GM19372 (cell line): Measurements from ENCODE around the gene TMIE.

Experiments
- ATAC-seq: cut with Tn5 transposase; IDR thresholded peaks from one replicate; pipeline ENCODE4 v1.9.1; 2021; ENCODE audit warnings: mild to moderate bottlenecking, low read depth, moderate library complexity; ENCODE audit not compliant: unreplicated experiment

Gene TMIE

DNA sequence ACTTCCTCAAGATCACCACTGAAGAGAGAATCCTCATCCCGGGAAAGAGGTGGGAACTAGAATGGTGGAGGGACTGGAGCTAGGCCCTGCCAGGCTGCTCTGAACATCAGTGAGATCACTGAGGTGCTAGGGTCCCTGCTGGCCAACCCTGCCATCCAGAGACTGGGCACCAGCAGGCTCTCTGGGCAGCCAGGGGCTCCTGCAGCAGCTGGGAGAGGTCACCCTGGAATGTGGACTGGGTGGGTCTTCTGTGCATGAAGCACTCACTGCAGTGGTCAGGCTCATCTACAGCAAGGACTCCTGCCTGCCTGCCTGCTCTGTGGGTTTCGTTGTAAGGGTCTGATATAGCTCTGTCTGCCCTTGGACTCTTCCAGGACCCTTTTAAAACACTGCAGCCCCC, 32.6 kb upstream of the TMIE start:
- ATAC-seq, result no peak

DNA sequence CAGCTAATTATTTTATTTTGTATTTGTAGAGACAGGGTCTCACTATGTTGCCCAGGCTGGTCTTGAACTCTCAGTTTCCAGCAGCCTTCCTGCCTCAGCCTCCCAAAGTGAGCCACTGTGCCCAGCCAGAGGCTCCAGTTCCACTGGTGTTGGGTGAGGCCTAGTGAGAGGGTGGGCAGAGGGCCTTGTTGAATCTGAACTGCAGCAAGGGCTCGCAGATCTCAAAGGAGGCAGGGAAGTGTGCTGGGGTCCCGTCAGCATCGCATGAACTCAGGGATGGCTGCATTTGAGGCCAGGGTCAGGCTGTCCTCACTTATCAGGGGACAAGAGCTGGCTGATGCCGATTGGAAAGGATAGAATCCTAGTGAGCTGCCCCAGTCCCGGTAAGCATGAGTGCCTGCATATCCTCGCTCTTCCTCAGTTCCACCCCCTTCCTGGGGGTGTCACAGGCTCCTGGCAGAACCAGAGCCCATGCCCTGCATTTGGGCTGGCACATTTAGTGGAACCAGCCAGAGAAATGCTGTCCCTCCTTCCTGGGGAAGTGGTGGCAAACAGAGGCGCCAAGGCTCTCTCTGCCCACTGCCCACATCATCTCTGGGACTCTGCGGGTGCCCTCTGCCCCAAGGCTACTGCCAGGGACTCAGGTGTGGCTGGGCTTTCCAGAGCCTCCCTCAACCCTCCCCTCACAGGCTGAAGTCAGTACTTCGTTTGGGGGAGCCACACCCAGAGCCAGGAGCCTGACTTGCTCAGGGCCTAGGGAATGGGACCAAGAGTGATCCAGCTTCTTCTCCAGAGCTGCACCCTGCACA, 31.8 kb upstream of the TMIE start:
- no peak for ATAC-seq

DNA sequence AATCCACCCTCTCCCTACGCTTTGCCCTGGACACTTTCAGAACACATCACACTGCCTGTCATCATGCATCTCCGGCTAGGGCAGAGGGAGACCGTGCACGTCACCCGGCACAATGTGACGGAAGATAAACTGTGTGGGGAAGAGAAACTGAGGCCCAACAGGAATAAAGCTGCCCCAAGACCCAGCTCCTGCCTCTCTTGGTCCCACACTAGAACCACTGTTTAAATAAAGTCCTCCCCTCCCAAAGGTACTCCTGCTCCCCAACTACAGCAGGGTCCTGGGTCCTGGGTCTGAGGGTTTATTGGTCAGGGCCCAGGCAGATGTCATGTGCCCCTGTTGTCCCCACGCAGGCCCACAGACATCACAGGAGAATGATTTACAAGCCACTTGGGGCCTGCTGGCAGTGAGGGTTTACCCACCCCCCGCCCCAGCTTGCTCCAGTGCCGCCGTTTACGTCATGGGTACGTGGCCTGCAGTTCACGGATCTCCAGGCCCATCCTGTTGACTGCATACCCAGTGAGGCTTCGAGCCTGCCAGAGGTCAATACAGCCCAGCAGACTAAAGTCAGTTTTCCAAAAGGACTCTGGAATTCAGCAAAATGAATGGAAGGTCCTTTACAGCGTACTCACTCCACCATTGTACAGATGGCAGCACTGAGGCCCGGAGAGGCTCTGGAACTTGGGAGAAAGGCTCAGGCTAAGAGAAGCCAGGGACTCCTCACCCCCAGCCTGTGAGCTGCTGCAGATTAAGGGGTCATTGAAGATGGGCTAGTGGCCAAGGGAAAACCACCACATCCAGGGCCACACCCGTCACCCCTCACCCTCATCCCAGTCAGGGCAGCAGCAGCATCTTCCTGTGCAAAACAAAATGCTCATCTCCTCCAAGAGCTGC, 30.9 kb upstream of the TMIE start:
- no peak for ATAC-seq

DNA sequence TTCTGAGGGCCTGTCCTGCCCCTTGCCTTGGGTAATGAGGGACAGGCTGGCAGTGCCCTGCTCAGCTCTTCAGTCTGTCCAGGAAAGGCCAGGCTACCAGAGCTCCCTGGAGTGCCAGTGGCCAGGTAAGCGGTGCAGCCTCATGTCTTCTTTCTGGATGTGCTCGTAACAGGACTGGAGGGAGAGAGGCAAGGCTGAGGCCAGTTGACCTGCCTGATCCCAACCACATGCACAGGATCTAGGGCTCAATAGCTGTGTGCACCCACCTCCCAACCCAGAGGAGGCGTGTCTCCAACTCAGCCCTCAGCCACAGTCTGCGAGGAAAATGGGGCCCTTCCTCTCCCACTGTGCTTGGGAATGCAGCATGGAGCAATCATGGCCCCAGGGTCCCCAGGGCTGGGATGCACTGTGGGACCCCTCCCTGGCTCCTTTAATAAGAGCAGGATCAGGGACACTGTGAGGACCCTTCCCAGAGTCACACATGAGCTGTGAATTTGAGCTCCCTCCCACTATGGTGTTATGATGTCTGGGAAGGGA, 30.2 kb upstream of the TMIE start:
- no peak for ATAC-seq

DNA sequence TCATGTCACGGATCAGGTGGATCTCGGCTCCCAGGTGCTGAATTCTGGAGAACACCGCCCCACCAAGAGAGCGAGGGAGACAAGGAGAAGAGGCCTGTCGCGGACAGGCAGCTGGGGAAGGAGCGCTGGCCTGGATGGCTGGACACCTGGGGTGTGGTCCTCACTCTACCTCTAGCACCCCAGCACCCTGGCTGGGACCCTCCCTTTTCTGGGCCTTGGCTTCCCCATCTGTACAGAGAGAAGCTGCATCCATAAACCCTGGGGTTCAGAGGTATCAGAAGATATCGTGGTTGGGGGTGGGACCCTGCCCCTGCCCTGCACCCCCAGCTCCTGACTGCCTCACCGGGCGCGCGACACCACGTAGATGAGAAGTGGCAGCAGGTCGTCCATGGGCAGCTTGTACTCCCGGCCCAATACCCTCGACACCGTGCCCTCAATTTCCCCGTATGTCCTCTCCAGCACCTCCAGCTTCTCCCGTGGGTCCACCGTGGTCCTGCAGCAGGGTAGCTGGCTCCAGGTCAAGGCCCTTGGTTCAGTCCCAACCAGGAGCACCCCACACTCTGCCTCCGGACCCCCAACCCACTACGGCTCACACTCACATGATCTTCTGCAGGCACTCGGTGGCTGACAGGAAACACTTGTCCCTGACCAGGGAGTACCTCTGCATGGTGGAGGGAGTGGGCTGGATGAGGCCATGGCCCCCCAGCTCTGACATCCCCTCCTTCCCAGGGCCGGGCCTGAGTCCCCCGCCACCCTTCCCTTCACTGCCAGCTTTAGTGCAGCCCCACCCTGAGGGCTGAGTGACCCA, 29.4 kb upstream of the TMIE start:
- no peak for ATAC-seq

DNA sequence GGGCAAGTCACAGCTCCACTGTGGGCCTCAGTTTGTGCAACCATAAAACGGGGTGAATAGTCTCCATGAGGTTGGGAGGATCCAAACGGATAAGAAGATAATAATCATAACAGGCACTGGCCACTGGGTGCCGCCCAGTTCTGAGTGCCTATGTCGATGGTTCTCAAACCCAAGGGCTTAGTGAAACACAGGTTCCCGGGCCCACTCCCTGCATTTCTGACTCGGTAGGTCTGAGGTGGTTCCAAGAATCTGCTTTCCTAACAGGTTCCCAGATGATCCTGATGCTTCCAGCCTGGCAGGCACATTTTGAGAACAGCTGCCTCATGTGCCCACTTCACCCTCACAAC, 28.9 kb upstream of the TMIE start:
- no peak for ATAC-seq

DNA sequence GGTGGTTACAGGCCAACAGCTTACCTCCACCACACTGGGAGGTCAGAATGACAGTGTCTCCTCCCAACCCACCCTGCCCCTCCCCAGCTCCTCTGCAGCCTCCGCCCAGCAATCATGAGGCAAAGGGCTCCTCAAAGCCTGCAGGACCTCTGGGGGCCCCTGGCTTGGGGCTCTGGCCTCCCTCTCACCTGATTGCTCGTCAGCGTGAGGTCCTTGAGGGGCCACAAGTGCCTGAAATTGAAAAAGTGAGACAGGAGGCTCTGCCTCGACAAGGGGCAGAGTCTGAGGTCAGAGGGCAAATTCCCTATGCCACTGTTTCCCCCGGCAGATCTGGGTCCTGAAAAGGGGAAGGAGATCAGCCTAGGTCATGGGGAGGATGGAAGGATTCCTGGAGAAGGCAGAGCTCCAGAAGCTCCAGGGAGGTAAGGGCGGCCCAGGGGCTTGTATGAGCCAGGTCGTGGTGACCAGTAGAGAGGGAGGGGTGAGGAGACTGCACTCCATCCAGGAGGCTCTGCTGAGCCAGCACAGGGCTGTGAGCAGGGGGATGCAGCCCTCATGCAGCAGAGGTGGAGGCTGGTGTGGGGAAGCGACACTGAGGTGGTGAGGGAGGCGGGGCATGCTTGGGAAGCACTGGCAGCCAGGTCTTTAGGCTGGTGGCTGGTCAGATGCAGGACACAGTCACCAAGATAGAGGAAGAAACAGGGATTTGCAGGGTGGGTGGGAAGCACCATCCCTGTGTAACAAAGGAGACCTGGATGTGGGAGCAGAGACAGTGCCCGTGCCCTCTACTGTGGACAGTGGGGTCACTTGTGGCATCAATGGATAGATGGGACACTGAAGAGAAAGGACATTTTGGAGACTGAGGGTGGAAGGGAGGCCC, 27.8 kb upstream of the TMIE start:
- no peak for ATAC-seq

DNA sequence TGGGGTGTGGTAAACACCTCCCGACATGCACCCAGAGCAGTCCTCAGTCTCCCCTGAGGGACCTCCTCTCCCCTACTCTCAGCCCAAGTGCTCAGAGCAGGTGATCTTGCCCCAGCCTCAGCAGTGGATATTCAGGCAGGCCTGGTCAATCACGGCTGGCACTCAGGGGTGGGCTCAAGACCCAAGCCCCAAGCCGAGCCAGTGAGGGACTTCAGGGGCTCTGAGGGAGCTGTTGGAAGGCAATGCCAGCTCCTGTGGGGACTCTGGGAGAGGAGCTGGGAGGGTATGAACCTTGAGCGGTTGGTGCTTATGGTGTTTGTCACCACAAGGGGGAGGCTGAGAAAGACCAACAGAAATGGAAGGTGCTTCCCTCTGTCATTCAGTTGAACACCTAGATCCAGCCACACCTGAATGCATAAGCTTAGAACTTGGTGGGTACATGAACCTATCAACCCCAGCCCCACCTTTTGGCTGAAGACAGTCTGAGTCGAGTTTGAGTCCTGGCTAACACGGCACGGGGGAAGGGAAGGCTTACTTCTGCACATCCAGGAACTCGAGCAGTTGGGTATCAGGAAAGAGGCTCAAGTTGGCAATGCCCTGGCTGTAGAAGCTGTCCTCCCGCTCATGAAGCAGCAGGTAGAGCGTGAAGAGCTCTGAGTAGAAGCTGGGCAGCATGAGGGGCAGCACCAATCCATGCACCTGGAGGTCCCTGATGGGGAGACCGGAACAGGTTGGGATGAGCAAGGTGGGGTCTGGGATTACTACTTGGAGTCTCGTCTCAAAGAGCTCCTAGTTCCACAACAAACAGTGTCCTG, 27.0 kb upstream of the TMIE start:
- ATAC-seq, result no peak

DNA sequence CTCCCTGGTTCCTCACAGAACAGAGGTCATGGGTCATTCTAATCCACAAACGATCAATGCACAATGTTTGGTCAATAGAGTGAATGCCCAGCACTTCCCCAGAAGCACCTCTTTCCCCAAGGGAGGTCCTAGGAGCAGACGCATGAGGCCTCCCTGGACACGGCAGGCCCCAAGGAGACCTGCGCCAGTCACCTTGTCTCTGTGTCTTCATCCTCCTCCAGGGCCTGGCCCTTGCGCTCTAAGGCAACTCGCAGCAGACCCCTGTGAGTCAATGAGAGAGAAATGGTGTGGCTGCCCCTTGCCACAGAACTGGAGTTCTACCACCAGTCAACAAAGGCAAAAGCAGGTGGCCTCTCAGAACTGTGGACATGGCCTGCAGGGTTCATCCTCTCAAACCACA, 25.8 kb upstream of the TMIE start:
- ATAC-seq, result no peak

DNA sequence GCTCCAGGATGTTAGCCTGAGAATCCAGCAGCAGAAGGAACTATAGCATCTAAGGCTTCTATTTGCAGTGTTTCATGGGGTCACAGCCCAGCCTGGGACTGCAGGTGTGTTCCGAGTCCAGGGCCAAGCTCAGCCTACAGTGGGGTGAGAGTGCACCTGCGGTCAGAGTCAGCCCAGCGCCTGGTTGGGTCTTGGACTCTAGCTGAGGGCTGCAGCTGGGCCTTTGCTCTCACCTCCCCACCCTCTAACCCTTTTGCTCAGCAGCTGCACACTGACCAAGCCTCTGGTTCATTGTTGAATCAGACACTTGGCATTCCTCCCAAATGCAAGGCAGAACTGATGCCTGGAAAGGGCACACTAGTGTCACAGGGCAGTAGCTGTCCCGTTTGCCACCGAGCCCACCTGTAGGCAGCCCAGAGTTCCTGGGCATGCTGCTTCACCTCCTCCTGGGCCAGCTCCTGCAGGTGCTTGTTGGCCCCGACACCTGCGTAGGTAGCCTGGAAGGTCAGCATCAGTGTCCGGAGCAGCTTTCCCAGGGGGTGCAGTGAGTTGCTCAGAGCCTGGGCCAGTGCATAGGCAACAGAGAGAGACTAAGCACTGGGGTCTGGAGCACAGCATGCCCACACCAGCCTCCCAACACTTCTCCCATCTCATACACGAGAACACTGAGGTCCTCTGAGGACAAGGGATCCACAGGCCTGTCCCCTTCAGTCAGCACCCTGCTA, 25.2 kb upstream of the TMIE start:
- ATAC-seq, result no peak

DNA sequence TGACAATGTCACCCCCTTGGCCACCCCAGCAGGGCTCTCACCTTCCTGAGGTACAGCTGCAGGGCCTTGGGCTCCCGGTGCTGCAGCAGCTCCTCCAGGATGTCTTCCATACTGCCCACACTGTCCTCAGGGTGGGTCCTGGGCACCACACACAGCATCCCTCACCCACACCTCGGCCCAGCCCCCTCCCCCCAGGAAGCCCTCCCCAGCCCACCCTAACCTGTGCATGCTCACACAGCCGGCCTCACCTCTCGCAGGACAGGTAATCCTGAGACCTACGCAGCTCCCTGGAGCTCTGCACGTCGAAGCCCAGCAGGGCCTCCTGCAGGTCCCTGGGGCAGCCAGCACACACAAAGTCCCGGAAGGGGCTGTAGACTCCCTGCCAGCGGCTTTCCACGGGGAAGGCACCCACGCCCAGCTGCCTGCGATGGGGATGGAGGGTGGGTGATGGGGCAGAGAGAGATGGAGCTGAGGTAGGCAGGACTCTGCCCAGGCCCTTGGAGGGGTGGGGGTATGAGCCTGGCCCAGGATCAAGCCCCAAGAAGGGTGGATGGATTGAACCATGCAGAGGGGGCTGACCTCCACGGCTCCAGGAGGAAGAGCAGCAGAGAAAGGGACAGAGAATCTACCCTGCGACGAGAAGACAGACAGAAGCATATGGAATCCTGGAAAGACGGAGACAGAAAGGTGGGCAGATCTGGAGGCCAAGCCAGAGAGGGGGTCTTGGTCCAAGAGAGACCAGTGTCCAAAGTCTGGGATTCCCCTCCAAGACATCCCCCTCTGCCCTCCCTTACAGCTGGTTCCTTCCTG, 24.4 kb upstream of the TMIE start:
- ATAC-seq, result no peak

DNA sequence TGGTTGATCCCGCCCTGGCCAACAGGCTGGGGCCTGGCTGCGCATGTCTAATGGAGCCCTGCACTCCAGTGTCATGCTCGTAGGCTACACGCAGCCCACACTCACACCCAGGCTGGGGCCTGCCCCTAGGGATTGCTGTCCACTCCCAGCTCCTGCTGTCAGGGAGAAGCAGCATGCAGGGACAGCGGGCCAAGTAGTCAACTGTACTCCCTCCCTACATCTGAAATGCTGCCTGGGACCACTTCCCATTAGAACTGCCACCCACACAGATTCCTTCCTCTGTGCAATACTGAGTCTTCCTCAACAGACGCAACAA, 23.8 kb upstream of the TMIE start:
- no peak for ATAC-seq

DNA sequence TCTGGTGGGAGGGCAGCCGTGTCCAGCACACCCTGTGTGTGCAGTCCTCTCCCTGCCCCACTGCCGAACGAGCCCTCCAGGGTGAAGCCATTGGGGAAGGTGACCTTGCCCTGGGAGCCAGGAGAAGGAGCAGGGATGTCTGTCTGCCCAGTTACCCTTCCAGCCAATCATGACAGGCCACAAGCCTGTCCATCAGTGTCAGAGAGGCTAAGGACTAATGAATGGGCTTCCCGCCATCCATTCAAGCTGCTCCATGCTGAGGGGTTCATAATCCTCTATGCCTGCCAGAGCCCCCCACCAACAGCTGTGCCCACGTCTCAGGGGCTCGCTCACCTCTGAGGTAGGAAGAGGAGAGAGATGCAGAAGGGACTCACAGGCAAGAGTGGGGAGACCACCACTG, 22.9 kb upstream of the TMIE start:
- ATAC-seq, result no peak

DNA sequence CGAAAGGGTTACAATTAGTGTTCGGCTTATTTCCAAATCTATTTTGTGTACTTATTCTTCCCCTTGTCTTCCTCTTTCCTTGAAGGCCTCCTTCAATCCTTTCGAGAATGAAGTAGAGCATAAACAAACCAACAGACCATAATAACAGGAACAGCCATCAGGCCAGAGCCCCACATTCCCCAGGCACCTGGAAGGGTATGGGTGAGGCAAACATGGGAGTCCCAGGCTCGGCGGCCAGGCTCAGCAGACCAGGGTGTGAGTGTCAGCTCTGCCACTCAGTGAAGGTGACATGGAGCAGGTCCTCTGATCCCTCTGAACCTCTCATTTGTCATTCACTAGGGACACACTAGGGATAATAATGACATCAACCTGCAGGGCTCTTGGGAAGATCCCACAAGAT, 21.5 kb upstream of the TMIE start:
- no peak for ATAC-seq

DNA sequence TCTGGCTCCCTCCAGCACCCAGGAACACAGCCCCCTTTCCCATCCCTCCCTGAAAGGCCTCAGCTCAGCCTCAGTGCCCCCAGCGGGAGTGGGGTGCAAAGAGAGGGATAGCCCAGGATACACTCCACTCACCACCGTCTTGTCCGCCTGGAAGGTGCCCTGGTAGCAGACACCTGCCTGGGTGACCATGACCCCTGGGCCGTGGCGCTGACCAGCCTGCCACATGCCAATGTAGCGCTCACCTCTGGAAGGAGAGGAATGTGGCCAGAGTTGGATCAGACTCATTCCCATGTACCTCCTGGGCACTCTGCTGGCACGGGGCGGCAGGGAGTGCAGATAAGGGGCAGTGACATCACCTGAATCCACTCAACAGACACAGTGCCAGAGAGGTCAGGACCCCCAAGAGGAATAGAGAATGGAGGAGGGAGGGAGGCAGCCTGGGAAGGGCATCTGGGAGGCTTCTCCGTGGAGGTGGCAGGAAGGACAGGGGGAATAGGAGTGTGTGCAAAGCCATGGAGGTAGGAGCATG, 20.8 kb upstream of the TMIE start:
- no peak for ATAC-seq

DNA sequence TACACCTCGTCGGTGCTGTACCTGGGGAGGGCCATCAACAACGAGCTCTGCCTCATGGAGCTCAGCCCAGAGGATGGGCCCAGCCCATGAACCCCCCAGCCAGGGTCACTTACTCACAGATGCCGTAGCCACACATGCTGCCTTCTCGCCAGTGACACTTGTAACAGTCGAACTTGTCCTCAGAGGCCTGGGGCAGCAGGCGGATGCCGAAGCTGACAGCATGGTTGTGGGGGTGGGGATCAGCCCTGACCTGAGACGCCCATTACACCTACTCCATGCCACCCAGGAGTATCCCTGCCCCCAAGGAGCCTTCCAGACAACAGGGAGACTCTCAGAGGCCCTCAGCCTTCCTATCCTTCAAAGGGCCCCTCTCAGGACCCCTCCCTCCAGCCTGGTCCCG, 19.8 kb upstream of the TMIE start:
- no peak for ATAC-seq

DNA sequence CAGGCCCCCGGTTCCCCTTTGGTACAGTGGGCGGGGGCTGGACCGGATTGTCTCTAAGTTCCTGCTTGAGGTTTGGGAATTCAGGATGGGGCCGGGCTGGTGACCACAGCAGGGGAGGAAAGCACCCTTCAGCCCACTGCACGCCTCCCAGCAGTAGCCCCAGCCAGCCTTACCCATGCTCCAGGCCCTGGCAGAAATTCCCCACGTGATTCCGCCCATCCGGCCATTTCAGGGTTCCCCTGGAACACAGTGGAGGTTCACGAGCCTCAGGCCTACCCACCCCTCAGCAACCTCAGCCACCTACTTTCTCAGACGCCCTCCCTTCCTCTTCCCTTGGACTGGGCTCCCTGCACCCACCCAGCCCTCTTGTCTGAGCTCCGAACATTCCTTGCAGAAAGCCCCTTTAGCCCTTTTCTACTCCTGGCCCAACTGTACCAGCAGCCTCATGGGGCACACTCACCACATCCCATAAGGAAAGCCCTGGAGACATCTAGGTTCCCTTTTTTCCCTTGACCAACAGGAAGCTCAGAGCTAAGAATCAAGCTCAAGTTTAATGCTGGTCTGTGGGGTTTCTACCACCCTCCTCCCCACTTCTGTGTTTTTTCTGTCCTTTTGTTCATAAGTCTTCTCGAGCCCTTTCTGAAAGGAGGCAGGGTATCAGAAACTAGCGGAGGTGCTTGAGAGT, 19.2 kb upstream of the TMIE start:
- no peak for ATAC-seq
